GM23248 (cell line): ENCODE data around the gene PARP9.

Source experiments
- EZH2 ChIP-seq: fragments of 200-600 bp; sonication (generic); IDR thresholded peaks from 2 replicates; pipeline ENCODE4 v1.6.1; 2018; ENCODE audit warnings: antibody characterized with exemption, mild to moderate bottlenecking; ENCODE audit not compliant: insufficient read depth, poor library complexity, severe bottlenecking
- EZH2phosphoT487 ChIP-seq: fragments of 200-600 bp; sonication (generic); IDR thresholded peaks from 2 replicates; pipeline ENCODE4 v1.6.1; 2018; ENCODE audit warnings: antibody characterized with exemption, moderate library complexity, mild to moderate bottlenecking, low read depth; ENCODE audit not compliant: insufficient read depth

GRCh38 chr3:122497425-122497824, 66.7 kb downstream of the PARP9 start:
- TF ChIP-seq EZH2, result no peak
- TF ChIP-seq EZH2phosphoT487, result 0 out of 2 replicates have a peak, but pooled peaks have one; percentile 85
